Nucleus accumbens (tissue), 56 donors: ENCODE measurements around the gene ERCC3.
A peak's percentile ranks its signal among the peaks of the same experiment; 100 is the strongest.
"Not testable (repeated sequence)": the region's sequence is repeated elsewhere in the genome, so short reads cannot be mapped to it uniquely, and the experiment has no call there.

Source experiments
- DNase-seq, 56 donors: peaks; one replicate each; lab custom pipeline; 2025; lab: John Stamatoyannopoulos, UW

The ERCC3 gene

GRCh38 chr2:127228102-127228501, 65.8 kb downstream of the ERCC3 start:
- DNase-seq: no peak

GRCh38 chr2:127227264-127227660, 66.7 kb downstream of the ERCC3 start:
- DNase-seq: not testable (repeated sequence)

DNA sequence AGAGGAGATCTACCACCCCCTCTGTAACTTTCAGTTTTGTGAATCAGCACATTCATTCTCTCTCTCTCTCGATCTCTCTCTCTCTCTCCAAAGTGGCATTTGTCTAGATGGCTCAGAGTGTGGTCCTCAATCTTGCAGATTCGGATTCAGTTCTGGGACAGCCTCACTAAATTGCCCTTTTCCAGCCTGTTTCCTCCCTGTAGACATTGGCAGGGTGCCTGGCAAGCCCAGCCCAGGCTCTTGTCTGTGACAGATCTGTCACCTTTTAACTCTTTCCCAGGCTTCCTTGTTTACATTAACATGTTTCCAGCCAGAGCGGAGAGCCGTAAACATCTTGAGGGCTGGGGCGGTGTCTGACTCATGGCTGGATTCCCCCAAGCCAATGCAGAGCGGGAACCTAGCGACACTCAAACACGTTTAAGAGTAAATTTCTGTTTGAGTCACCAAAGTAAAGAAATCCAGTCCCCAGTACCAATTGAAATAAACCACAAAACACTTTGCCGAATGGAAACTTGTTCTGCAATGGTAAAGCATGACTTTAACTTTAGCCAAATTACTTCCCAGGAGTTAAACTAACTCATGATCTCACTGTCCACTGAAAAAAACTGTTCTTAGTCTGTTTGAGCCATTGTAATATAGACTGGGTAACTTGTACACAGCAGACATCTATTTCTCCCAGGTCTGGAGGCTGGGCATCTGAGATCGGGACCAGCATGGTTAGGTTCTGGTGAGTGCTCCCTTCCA, 67.3 kb downstream of the ERCC3 start:
- no peak for DNase-seq

DNA sequence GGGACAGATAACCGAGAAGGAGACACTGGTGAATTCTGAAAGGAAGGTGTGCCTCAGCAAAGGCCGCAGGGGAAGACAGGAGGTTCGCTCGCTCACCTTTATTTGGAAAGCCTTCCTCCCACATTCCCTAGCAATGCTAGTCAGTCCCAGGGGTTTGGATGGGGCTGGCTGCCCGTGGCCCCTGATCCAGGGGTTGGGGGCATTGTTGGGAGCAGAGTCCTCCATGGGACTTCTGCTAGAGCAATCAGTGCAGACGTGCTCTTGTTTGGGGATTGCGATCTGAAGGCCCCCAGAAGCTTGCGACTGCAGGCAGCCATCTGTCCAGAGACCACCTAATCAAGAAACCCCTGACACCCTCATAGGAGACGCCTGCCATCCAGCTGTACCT, 67.8 kb downstream of the ERCC3 start:
- DNase-seq: no peak

DNA sequence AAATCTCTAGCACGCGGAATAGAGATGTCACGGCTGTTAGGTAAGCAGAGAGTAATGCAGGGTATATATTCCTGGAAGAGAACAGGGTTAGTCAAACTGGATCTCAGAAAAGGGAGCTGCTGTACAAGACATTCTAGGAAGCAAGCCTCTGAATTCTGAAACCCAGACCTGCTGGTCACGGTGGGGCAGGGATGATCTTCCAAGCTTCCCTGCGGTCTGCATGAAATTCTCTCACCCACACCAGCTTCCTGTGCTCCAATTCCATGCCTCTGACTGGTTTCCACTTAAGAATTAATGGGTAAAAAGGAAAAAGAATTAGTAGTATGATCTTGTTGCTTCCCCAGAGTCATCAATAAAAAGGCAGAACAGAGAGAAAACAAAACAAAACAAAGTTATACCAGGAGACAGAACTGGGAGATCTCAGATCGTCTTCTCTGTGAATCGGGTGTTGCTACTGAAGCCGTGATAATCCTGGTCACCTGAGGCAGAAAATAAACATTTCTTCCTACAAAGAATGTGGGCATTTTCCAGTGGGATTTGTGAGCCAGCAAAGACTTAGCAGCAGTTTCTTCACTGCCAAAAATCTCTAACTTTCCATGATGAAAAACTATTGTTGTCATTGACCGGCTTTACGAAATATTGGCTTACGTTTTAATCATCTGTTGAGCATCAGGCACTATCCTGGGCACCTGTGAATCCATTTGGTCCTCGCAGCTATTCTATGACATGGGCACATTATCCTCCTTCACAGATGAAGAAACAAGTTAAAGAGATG, 68.6 kb downstream of the ERCC3 start:
- no peak for DNase-seq

GRCh38 chr2:127224135-127224534, 69.8 kb downstream of the ERCC3 start:
- not testable (repeated sequence) for DNase-seq

DNA sequence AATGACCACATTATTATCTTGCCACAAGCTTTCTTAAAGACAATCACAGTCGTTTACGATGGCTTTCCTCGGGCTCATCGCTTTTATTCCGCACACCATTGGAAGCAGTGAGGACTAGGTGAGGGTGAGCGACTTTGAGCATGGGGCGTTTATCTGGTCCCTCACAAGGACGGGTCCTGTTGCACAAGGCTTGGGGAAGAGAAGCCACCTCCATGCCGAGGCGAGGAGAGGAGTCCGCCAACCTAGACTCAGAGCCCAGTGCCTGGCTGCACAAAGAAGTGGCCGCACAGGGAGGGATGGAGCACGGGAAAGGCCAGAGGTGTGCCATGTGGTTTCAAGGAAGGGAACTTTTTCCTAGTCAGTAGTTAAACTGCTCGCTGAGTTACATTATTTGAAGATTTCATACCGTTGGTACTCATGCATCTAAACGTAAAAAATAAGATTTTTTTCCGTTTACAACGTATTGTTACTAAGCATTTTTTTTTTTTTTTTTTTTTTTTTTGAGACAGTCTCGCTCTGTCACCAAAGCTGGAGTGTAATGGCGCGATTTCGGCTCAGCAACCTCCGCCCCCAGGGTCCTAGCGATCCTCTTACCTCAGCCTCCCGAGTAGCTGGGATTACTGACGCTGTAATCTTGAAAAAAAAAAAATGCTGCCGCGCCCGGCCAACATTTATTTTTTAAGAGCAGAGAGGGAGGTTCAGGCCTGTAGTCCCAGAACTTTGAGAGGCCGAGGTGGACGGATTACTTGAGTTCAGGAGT, 73.0 kb downstream of the ERCC3 start:
- DNase-seq: no peak

GRCh38 chr2:127220102-127220767, 73.7 kb downstream of the ERCC3 start, which contains the start of gene CYP27C1:
CYP27C1 (minus strand) TSS chr2:127220299; CDS start chr2:127220270, 29 bp downstream.
- no peak for DNase-seq

- peak in 2 of 56 donors; percentile 19 to 33 for DNase-seq
Observed at GRCh38 chr2:127219171-127220070, 74.5 kb downstream of the ERCC3 start.

- no peak for DNase-seq
Observed at GRCh38 chr2:127218812-127219170, 75.2 kb downstream of the ERCC3 start.

- no peak for DNase-seq
Observed at GRCh38 chr2:127217470-127218325, 76.2 kb downstream of the ERCC3 start.

- no peak for DNase-seq
Observed at GRCh38 chr2:127216593-127216992, 77.4 kb downstream of the ERCC3 start.

- no peak for DNase-seq
Observed at GRCh38 chr2:127216095-127216494, 77.8 kb downstream of the ERCC3 start.

DNA sequence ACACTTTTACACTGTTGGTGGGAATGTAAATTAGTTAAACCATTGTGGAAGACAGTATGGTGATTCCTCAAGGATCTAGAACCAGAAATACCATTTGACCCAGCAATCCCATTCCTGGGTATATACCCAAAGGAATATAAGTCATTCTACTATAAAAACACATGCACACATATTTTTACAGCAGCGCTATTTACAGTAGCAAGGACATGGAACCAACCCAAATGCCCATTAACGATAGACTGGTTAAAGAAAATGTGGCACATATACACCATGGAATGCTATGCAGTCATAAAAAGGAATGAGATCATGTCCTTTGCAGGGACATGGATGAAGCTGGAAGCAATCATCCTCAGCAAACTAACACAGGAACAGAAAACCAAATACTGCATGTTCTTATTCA, 79.7 kb downstream of the ERCC3 start:
- not testable (repeated sequence) for DNase-seq

GRCh38 chr2:127208313-127208712, 85.6 kb downstream of the ERCC3 start:
- no peak for DNase-seq
